Embryonic facial prominence (tissue), 1 donor: ENCODE results near the gene TPST2.

Experiments used
- DNase-seq: peaks from one replicate; pipeline ENCODE4 v3.0.0-alpha.2; 2016; ENCODE audit errors: extremely low spot score

Gene TPST2

GRCh38 chr22:26496456-26496855 lies 93.5 kb downstream of the TPST2 start:
- no peak for DNase-seq

- no peak for DNase-seq
These were observed 95.4 kb downstream of the TPST2 start for GRCh38 chr22:26494506-26494905.

DNA sequence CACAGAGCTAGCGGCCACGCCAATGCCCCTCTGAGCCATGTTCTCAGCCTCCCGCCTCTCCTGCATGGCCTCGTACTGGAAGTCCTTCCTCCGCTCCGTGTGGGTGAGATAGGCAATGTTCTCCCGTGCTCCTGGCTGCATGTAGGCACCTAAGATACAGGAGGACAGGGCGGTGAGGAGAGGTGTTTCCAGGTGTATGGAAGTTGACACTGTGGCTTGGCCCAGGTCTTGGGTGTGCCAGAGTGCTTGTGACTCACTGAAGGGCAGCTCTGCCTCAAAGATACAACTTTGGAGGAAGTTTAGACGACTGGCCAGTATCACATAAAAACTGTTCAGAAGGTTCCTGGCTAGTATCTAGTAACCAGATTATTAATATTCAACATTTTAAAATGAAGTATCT lies 97.7 kb downstream of the TPST2 start:
- DNase-seq, result no peak

GRCh38 chr22:26489447-26490036 lies 100.4 kb downstream of the TPST2 start:
- DNase-seq, result no peak

GRCh38 chr22:26487996-26488395 lies 101.9 kb downstream of the TPST2 start:
- DNase-seq, result no peak

GRCh38 chr22:26486394-26486793 lies 103.5 kb downstream of the TPST2 start:
- no peak for DNase-seq

DNA sequence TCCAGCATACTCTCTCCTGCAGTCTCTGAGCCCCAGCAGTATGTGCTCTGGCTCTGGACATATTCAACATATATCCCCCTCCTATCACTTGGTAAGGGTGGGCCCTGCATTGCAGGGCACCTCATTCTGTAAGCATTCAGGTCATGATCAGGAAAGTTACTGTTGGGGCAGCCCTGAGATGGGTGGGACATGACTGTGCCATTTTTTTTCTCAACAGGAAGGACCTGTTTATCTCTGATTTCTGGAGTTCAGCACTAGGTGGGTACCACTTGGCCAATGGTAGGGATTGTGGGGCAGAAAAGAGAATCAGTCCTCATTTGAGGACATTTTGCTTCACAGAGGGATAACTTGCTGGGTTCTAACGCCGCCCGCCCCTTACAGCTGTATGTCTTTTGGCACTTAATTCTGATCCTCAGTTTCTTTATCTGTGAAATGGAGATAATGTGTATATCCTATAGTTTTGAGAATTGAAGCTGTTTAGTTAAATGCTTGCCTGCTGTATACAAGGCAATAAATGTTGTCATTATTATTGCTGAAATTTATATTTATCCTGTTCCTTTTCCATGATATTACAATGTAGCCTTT lies 104.0 kb downstream of the TPST2 start:
- DNase-seq, result no peak

GRCh38 chr22:26485013-26485412 lies 104.9 kb downstream of the TPST2 start:
- no peak for DNase-seq

GRCh38 chr22:26484360-26484706 lies 105.6 kb downstream of the TPST2 start:
- no peak for DNase-seq

DNA sequence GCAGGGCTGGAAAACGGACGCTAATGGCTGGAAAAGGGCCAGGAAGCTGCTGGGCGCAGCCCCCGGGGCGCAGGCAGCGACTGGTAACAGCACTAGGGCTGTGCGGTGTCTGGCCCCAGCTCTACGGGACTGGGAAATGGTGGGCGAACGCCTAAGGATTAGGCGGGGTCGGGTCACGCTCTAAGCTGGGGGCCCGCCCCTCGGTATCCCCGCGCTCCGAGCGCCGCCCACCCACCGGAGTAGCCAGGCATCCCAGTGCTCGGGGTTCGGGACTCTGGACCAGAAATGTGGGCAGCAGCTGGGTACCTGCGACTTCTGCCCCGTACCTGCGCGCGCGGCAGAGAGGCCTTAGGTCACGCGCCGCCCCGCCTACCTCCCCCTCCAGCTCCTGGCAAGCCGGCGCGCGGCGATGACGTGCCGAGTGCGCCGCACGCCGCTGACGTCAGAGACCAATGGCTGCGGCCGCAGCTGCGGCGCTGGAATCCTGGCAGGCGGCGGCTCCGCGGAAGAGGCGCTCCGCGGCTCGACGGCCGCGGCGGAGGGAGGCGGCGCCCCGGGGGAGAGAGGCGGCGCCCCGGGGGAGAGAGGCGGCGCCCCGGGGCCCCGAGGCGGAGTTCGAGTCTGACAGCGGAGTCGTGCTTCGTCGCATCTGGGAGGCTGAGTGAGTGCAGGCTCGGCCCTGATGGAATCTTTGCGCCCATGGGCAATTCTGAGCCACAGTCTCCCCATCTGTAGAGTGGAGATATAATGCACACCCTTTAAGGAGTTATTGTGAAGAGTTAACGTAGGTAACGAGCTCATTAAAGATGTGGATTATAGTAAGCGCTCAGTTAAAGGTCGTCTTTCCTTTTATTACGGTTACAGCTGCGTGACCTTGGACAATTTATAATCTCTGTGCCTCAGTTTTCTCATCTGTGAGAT lies 106.2 kb downstream of the TPST2 start, which contains the start of the genes HPS4 and SRRD:
HPS4 (minus strand) TSS at position 345 of the 921 bp plus-strand sequence. CDS start 2,021 bp downstream, outside the sequence.
SRRD (plus strand) TSS at position 439 of the 921 bp plus-strand sequence; CDS start at position 453, 14 bp downstream.
- DNase-seq, result peak; percentile 81

- no peak for DNase-seq
These were observed 106.9 kb downstream of the TPST2 start for GRCh38 chr22:26483043-26483438.

DNA sequence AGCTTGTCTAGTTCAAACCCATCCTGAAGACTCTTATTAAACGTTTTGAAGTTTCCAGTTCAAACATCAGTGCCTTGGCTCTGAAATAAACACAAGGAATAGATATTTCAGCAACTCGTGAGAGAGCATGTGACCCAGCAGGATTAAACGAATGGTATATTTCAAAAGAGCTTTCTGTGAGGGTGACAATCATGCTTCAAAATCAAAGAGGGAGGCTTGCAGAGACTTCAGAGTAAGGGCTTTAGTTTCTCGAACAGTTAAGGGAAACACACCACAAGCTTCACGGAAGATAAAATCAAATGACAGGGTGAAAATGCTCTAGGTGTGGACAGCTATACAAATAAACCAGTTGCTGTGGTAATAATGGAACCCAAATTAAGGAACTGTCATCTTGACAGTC lies 107.8 kb downstream of the TPST2 start:
- DNase-seq, result no peak

DNA sequence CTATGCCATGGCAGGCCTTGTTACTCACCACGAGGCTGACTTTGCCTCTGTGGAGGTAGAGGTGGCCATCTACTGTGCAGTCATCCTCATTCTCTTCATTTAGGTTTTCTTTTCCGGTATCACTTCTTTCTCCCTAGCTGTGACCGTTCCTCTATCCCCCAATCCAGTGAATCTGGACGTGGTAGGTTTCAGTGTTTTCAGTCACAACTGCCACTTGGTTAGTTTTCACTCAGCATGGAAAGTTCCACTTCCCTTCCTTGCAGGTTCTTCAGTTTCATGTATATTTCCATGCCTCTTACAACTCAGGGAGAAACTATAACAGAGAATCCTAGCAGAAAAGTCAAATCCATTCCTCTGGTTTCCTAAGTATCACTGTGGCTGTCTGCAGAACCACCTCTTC lies 108.2 kb downstream of the TPST2 start:
- no peak for DNase-seq

GRCh38 chr22:26481112-26481693 lies 108.7 kb downstream of the TPST2 start:
- DNase-seq, result no peak

GRCh38 chr22:26480611-26480932 lies 109.4 kb downstream of the TPST2 start:
- no peak for DNase-seq

GRCh38 chr22:26479792-26480610 lies 109.9 kb downstream of the TPST2 start:
- DNase-seq, result no peak

DNA sequence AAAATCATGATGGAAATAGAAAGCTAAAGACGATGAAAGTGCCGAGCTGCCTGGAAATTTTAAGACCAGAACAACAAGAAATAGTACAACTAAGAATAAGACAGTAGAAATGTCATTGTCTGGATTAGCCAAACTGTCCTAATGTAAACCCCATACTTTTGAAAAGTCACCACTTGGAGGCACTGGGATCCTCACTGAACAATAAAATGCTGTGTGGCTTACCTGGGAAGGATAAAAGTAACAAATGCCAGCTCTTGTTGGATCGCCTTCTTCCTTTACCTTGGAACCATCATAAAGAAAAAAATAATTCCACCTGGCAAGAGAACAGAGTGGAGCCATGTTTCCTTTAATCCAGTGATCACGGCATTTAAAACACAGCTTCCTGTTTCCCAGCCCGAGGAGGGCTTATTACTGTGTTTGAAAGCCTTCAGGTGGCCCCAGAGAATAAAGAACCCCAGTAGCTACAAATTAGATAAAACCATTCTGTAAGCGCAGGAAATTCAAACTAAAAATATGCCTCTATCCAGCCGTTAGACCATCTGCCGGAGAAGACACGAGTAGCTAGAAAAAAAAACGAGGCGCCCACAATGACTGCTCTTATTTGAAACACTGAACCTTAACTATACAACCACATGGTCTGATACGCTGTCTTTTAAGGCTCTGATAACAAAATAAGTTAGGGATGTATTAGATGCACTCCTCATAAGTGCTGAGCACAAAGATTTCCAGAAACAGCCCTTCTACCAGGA lies 110.7 kb downstream of the TPST2 start:
- no peak for DNase-seq

GRCh38 chr22:26477341-26477731 lies 112.6 kb downstream of the TPST2 start:
- no peak for DNase-seq

DNA sequence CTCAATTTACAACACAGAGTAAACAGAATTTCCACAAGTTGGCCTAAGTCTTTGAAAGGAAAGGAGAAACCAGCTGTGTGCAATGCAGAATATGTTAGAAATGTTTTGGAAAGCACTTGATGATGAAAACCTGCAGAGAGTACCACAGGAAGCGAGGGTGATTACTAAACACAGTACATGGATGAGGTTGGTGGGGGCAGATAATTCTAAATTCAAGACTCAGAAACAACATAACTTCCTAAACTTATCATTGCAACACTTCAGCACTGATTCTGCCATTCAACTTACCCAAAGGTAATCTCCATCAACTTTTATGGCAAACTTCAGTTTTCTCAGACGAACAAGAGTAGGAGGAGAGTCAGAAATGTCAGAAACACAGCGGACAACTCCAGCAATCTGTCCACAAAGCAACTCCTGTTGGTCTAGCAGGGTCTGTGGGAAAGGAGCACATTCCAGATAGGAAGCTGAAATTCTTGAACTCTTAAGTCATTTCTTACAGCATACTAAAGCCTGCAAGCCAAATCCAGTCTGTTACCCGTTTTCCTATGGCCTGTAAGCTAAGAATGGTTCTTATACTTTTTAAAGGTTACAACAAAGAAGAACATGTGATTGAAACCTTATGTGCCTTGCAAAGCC lies 113.1 kb downstream of the TPST2 start:
- DNase-seq, result no peak

GRCh38 chr22:26474682-26475081 lies 115.2 kb downstream of the TPST2 start:
- no peak for DNase-seq
